Gastroesophageal sphincter (tissue), 3 donors: ENCODE results near the gene EXOC1.

Source experiments
- CTCF ChIP-seq, 4 experiments: fragments of 200-600 bp in 2 of 4; fragments of 450-650 bp in 2 of 4; sonication (generic) in 1 of 4; IDR thresholded peaks; one replicate each; pipeline ENCODE4 v1.5.1; 2017 to 2019; ENCODE audit warnings: antibody characterized with exemption in 4 of 4, mild to moderate bottlenecking in 2 of 4, moderate library complexity in 2 of 4
- EP300 ChIP-seq: sonication (generic); formaldehyde crosslinking; IDR thresholded peaks from one replicate; pipeline ENCODE4 v1.6.1; 2017; ENCODE audit warnings: antibody characterized with exemption, mild to moderate bottlenecking
- POLR2A ChIP-seq, 2 donors: fragments of 450-650 bp; IDR thresholded peaks; one replicate each; pipeline ENCODE4 v1.6.1; 2017; ENCODE audit warnings: antibody characterized with exemption in 2 of 2, mild to moderate bottlenecking in 2 of 2, moderate library complexity in 1 of 2
- POLR2AphosphoS5 ChIP-seq: sonication (generic); formaldehyde crosslinking; IDR thresholded peaks from one replicate; pipeline ENCODE4 v1.6.1; 2017; ENCODE audit warnings: antibody characterized with exemption

DNA sequence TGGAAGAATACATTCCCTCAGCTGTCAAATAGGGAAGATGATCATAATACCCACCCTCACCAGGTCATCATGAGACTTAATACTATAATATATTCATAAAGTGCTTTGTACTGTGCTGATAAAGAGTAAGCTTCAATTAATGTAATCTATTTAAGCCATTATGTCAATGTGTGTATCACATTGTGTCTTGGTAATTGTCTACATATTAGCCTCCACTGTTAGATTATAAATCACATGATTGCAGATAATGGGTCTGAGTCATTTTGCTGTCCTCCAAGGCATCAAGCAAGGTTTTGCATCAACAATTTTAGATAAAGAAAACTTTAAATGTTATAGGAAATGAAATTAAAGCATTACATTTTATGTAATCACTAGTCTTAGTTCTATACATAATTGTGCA, 50.1 kb downstream of the EXOC1 start:
- no peak for TF ChIP-seq POLR2A (IDR thresholded peaks at IDR 0.05)
- no peak for TF ChIP-seq CTCF (IDR thresholded peaks at IDR 0.05)
- TF ChIP-seq POLR2AphosphoS5: no peak
- TF ChIP-seq EP300: no peak
